Endothelial cell of umbilical vein (primary cell): Measurements from ENCODE around the gene COL4A1. TPM values are rescaled to one million over a fixed set of nuclear protein-coding genes. Genes with fewer than 3 reads are reported as not detected.

Source experiments
- BruUV-seq: library from RNA; stranded (reverse); fragments of 400-500 nt; replicated peaks from 2 replicates; lab custom pipeline; 2021; lab: Mats Ljungman, UMichigan
- CTCF ChIA-PET: fragments of 300-600, 350-600 bp; sonication (Branson Sonifier 250); formaldehyde crosslinking; loops from one replicate; lab custom pipeline; 2021; ENCODE audit warnings: antibody characterized with exemption, inconsistent platforms; lab: Charles Lee
- POLR2A ChIA-PET: fragments of 300-600, 350-600 bp; sonication (Branson Sonifier 250); formaldehyde crosslinking; loops from one replicate; lab custom pipeline; 2021; ENCODE audit warnings: antibody characterized with exemption, inconsistent platforms; lab: Charles Lee
- DNase-seq: peaks from one replicate; pipeline ENCODE4 v3.0.0-alpha.2; 2011; ENCODE audit warnings: low read depth, low spot score
- FAIRE-seq: peaks from 2 replicates; lab custom pipeline; 2011; peaks lifted over from hg19 to GRCh38; lab: Jason Lieb, UNC
- H2AFZ ChIP-seq: 2 replicates; pipeline ENCODE4 v1.6.0; 2012; ENCODE audit warnings: low read depth, low read length, control low read depth, inconsistent platforms
- H3K27ac ChIP-seq: 2 replicates; pipeline ENCODE4 v1.5.1; 2011; ENCODE audit warnings: low read depth, mild to moderate bottlenecking, control low read depth, low read length, moderate library complexity; ENCODE audit not compliant: insufficient read depth
- H3K27me3 ChIP-seq, 2 experiments: 2 replicates each; pipeline versions ENCODE4 v1.6.0 to v1.6.1; 2011; ENCODE audit warnings: low read length in 2 of 2, mixed read lengths in 1 of 2; ENCODE audit not compliant: control insufficient read depth in 2 of 2, insufficient read depth in 2 of 2
- H3K36me3 ChIP-seq, 2 experiments: 2 replicates in 1 of 2; 3 replicates in 1 of 2; pipeline ENCODE4 v1.5.1; 2011; ENCODE audit warnings: low read length in 2 of 2, mild to moderate bottlenecking in 1 of 2, moderate library complexity in 1 of 2; ENCODE audit not compliant: control insufficient read depth in 2 of 2, insufficient read depth in 2 of 2; ENCODE audit errors: extremely low read depth in 1 of 2
- H3K4me1 ChIP-seq: 3 replicates; pipeline ENCODE4 v1.5.1; 2011; ENCODE audit warnings: mild to moderate bottlenecking, low read length; ENCODE audit not compliant: control insufficient read depth, insufficient read depth; ENCODE audit errors: extremely low read depth
- H3K4me2 ChIP-seq: 2 replicates; pipeline ENCODE4 v1.6.1; 2011; ENCODE audit warnings: low read length, control low read depth, mixed read lengths; ENCODE audit not compliant: insufficient read depth
- H3K4me3 ChIP-seq, 3 experiments: fragments of 200-600 bp in 1 of 3; sonication (generic), shearing (Covaris generic) in 1 of 3; replicated peaks in 1 of 3; 2 replicates each; pipeline ENCODE4 v1.5.1; 2011 to 2016; ENCODE audit warnings: control low read depth in 3 of 3, low read length in 3 of 3, mild to moderate bottlenecking in 2 of 3, inconsistent platforms in 1 of 3, low read depth in 1 of 3, moderate library complexity in 1 of 3; ENCODE audit not compliant: insufficient read depth in 1 of 3
- H3K79me2 ChIP-seq: 2 replicates; pipeline ENCODE4 v1.6.0; 2012; ENCODE audit warnings: low read length, inconsistent platforms; ENCODE audit not compliant: control insufficient read depth, insufficient read depth
- H3K9ac ChIP-seq: replicated peaks from 2 replicates; pipeline ENCODE3; 2011; ENCODE audit warnings: low read length, control low read depth; ENCODE audit not compliant: insufficient read depth; ENCODE audit errors: extremely low read depth
- H3K9me1 ChIP-seq: replicated peaks from 3 replicates; pipeline ENCODE4 v1.6.0; 2011; ENCODE audit warnings: mild to moderate bottlenecking, low read length; ENCODE audit not compliant: control insufficient read depth, insufficient read depth; ENCODE audit errors: extremely low read depth
- H3K9me3 ChIP-seq: replicated peaks from 2 replicates; pipeline ENCODE4 v1.5.1; 2012; ENCODE audit warnings: low read length, inconsistent platforms; ENCODE audit not compliant: control insufficient read depth, insufficient read depth
- H4K20me1 ChIP-seq: replicated peaks from 2 replicates; pipeline ENCODE3; 2011; ENCODE audit warnings: mild to moderate bottlenecking, low read length; ENCODE audit not compliant: control insufficient read depth, insufficient read depth; ENCODE audit errors: extremely low read depth
- EZH2 ChIP-seq: IDR thresholded peaks from 2 replicates; pipeline ENCODE4 v1.6.1; 2012; ENCODE audit warnings: borderline replicate concordance, low read depth, mild to moderate bottlenecking, moderate library complexity, low read length, inconsistent platforms; ENCODE audit not compliant: severe bottlenecking
- FOS ChIP-seq: IDR thresholded peaks from 2 replicates; pipeline ENCODE4 v1.6.1; 2011; ENCODE audit warnings: mild to moderate bottlenecking, low read length, moderate library complexity, borderline replicate concordance; ENCODE audit not compliant: insufficient read depth
- GATA2 ChIP-seq: IDR thresholded peaks from 2 replicates; pipeline ENCODE4 v1.7.0; 2011; ENCODE audit warnings: low read depth, mild to moderate bottlenecking, moderate library complexity, mixed read lengths, low read length; ENCODE audit not compliant: insufficient read length, insufficient read depth
- JUN ChIP-seq: IDR thresholded peaks from 2 replicates; pipeline ENCODE4 v1.6.1; 2011; ENCODE audit warnings: borderline replicate concordance, low read depth; ENCODE audit not compliant: insufficient read length, insufficient read depth
- MAX ChIP-seq: IDR thresholded peaks from 2 replicates; pipeline ENCODE4 v1.6.1; 2011; ENCODE audit not compliant: insufficient read depth, insufficient read length
- MYC ChIP-seq: IDR thresholded peaks from one replicate; pipeline ENCODE4 v1.6.1; 2011; ENCODE audit warnings: mild to moderate bottlenecking, low read depth, low read length
- POLR2A ChIP-seq: IDR thresholded peaks from 2 replicates; pipeline ENCODE4 v1.6.1; 2012; ENCODE audit warnings: low read depth, mild to moderate bottlenecking, control low read depth, low read length
- POLR2AphosphoS5 ChIP-seq: IDR thresholded peaks from 2 replicates; pipeline ENCODE4 v1.6.1; 2012; ENCODE audit warnings: low read depth, mild to moderate bottlenecking, control low read depth, low read length, moderate library complexity; ENCODE audit not compliant: insufficient read depth
- dilution Hi-C: fragments of 300-500 bp; cut with MboI; formaldehyde crosslinking; loops from one replicate; pipeline ENCODE4 v1.15.0; 2019; ENCODE audit warnings: low sequenced_read_pairs; ENCODE audit not compliant: extremely low pct_ligation_motif_present
- intact Hi-C: fragments of 100-400 bp; cut with micrococcal nuclease; formaldehyde crosslinking; loops from one replicate; pipeline ENCODE4 v1.10.0; 2022
- polyA plus RNA-seq, 4 experiments: library from polyadenylated mRNA; depleted of rRNA in 3 of 4; stranded (reverse) in 3 of 4; unstranded in 1 of 4; fragments of >200 nt; gene quantifications; 2 replicates each; pipeline versions ENCODE4 v1.2.1 to v1.2.3, GENCODE V29; 2011 to 2012; ENCODE audit warnings: missing spikeins in 1 of 4
- total RNA-seq: library from RNA; stranded (reverse); gene quantifications from 2 replicates; pipeline ENCODE4 v1.2.3, GENCODE V29; 2021
- TF ChIP-seq, protein P1 (sequence below), 2 donors: IDR thresholded peaks; 1 replicate in 1 of 2; 2 replicates in 1 of 2; pipeline ENCODE4 v1.5.1; 2011; ENCODE audit warnings: low read length in 2 of 2, mild to moderate bottlenecking in 2 of 2, moderate library complexity in 2 of 2, control low read depth in 1 of 2, inconsistent platforms in 1 of 2, low read depth in 1 of 2; ENCODE audit not compliant: insufficient read depth in 1 of 2; ENCODE audit errors: extremely low read depth in 1 of 2

Gene COL4A1
- total and polyA plus RNA-seq, 2 donors (not counting 3 experiments of a cell fraction or from before 2014, with no cell fraction given) = 384 to 1,119 TPM

GRCh38 chr13:110341445-110342244 lies 34.7 kb upstream of the COL4A1 start:
- H3K27ac ChIP-seq = peak overlapping the region; percentile 100
- CTCF ChIA-PET = interaction anchor here (0.8 to 2.9 kb wide), 13 partner anchors 8 to 120 kb away, joined by 3 to 13 read pairs (median 5); partner anchors contain the start of genes COL4A1 and COL4A2
- H4K20me1 ChIP-seq = peaks cover 2% of the 10 kb centered on the region
- H3K9me3 ChIP-seq = no peaks in the 10 kb centered on the region
- H3K4me1 ChIP-seq = peaks cover 64% of the 10 kb centered on the region
- BruUV-seq = TSS peak; percentile 85
- FAIRE-seq (peak; percentile 97), DNase-seq (peak; percentile 95)
- no peak overlapping the region for H2AFZ ChIP-seq
- dilution Hi-C loops (no loop called here), intact Hi-C loops (loop anchor here (1.0 to 10.0 kb wide), 10 partner anchors 21 to 373 kb away; partner anchors contain the start of gene ING1)
- peak; percentile 79 for TF ChIP-seq GATA2
- TF ChIP-seq EZH2 = no peak
- no peak for TF ChIP-seq POLR2A
- peak; percentile 34 for TF ChIP-seq FOS
- TF ChIP-seq, protein P1, sequence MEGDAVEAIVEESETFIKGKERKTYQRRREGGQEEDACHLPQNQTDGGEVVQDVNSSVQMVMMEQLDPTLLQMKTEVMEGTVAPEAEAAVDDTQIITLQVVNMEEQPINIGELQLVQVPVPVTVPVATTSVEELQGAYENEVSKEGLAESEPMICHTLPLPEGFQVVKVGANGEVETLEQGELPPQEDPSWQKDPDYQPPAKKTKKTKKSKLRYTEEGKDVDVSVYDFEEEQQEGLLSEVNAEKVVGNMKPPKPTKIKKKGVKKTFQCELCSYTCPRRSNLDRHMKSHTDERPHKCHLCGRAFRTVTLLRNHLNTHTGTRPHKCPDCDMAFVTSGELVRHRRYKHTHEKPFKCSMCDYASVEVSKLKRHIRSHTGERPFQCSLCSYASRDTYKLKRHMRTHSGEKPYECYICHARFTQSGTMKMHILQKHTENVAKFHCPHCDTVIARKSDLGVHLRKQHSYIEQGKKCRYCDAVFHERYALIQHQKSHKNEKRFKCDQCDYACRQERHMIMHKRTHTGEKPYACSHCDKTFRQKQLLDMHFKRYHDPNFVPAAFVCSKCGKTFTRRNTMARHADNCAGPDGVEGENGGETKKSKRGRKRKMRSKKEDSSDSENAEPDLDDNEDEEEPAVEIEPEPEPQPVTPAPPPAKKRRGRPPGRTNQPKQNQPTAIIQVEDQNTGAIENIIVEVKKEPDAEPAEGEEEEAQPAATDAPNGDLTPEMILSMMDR (IDR thresholded peaks at IDR 0.05; ENCODE audit: extremely low read depth in 1 of 2, insufficient read depth in 1 of 2, low read depth in 1 of 2, low read length in 2 of 2) = no peak
- peak; percentile 50 for TF ChIP-seq POLR2AphosphoS5
- peak; percentile 65 for TF ChIP-seq JUN
- TF ChIP-seq MAX = no peak
- TF ChIP-seq MYC = no peak
- peak overlapping the region in 1 of 3 experiments; percentile 31 for H3K4me3 ChIP-seq
- peak overlapping the region; percentile 99 for H3K9ac ChIP-seq
- H3K79me2 ChIP-seq = peaks cover 56% of the 10 kb centered on the region
- H3K36me3 ChIP-seq = peaks cover 0 to 3% of the 10 kb centered on the region in 2 experiments
- H3K27me3 ChIP-seq = no peaks in the 10 kb centered on the region
- POLR2A ChIA-PET = interaction anchor here (0.6 to 1.0 kb wide), 2 partner anchors 22 to 46 kb away, joined by 3 read pairs; no protein-coding TSS in a partner anchor
- H3K4me2 ChIP-seq = peak overlapping the region; percentile 78
- no peaks in the 10 kb centered on the region for H3K9me1 ChIP-seq
